Heart left ventricle (tissue), 13 donors: Measurements from ENCODE around the gene RPL32.

Experiments used
- POLR2A ChIP-seq, 2 donors: fragments of 450-650 bp; IDR thresholded peaks; one replicate each; pipeline ENCODE4 v1.6.1; 2017; ENCODE audit warnings: antibody characterized with exemption in 2 of 2, mild to moderate bottlenecking in 2 of 2, moderate library complexity in 2 of 2
- TF ChIP-seq, protein P1 (sequence below), 12 donors: fragments of 200-600 bp; sonication (generic) in 4 of 12; IDR thresholded peaks; one replicate each; pipeline versions ENCODE4 v1.5.0 to v1.8.0; 2018 to 2022; ENCODE audit warnings: antibody characterized with exemption in 12 of 12, mild to moderate bottlenecking in 5 of 12
- donor health status: ischemic (EF 13 %, LVEDD 7.1; RV severe dilation, severe dysfunction).
- donor health status: DM: no; HTN: yes; CAD: no.
- donor health status: DM: no; HTN: no; CAD: no.
- donor health status: ischemic (EF 25% LVEDD 6.9; RV normal size, moderate dysfunction).
- donor health status: ischemic (EF 25% LVEDD 5.7; RV mildly dilated, moderate dysfunction).
- donor health status: ischemic (EF 35%, LVEDD 5.7; RV mildly dilated, moderate dysfunction).
- donor health status: nonischemic (EF 11% LVEDD 7.7; RV severe dilation, severe dysfunction).
- donor health status: DM: yes; HTN: yes; CAD: no.
- donor health status: PGD.
- donor health status: ischemic (EF 29% LVEDD 5.4; RV normal size, mild dysfunction).
- donor health status: nonischemic (EF 23%, LVEDD 6.1; RV moderate dilation, normal function).

DNA sequence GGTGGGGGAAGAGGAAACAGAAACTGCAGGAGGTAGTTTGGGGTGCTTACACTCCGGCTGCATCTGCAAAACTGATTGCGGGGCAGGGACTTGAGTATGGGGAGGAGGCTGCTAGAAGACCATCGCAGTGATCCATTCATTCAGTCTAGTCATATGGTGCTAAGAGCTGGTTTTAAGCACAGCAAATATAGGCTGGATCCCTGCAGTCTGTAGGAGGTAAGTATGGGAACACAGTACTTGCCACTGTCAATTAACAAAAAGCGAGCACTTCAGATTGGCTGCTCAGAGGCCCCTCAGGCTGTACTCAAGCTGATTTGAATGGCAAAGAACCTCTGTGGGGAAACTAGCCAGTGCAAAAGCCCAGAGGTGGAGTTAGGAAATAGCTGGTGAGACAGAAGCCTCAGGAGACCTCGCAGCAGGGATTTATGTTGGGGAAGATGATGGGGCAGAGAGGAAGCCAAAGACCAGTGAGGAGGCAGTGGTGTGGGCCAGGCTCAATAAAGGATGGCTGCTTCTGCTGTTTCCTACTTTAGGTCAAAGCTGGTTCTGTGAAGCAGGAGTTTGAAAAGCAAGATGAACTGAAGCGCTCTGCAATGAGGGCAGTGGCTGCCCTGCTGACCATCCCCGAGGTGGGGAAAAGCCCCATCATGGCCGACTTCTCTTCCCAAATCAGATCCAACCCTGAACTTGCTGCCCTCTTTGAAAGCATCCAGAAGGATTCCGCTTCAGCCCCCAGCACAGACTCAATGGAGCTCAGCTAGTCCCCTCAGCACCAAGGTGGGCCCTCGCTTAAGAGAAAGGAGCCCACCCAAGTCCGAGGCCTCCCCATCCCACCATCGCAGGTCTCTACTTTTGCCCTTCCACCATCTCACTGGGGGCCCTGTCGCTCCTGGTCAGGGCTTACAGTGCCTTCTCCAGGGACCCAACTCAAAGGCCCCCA lies 7.9 kb downstream of the RPL32 start:
- TF ChIP-seq POLR2A (IDR thresholded peaks at IDR 0.05) = no peak
- TF ChIP-seq, protein P1, sequence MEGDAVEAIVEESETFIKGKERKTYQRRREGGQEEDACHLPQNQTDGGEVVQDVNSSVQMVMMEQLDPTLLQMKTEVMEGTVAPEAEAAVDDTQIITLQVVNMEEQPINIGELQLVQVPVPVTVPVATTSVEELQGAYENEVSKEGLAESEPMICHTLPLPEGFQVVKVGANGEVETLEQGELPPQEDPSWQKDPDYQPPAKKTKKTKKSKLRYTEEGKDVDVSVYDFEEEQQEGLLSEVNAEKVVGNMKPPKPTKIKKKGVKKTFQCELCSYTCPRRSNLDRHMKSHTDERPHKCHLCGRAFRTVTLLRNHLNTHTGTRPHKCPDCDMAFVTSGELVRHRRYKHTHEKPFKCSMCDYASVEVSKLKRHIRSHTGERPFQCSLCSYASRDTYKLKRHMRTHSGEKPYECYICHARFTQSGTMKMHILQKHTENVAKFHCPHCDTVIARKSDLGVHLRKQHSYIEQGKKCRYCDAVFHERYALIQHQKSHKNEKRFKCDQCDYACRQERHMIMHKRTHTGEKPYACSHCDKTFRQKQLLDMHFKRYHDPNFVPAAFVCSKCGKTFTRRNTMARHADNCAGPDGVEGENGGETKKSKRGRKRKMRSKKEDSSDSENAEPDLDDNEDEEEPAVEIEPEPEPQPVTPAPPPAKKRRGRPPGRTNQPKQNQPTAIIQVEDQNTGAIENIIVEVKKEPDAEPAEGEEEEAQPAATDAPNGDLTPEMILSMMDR (IDR thresholded peaks at IDR 0.05) = no peak
